ENCODE data around the gene ADAM17.

Gene ADAM17

GRCh38 chr2:9473308-9473984 is 82.2 kb downstream of the ADAM17 start:
- DNase-seq (ENCODE audit: low spot score in 2 of 2) = no peak

GRCh38 chr2:9472511-9472910 is 83.1 kb downstream of the ADAM17 start:
- no peaks in the 10 kb centered on the region for H3K9me3 Mint-ChIP-seq
- DNase-seq (ENCODE audit: low spot score in 2 of 2) (no peak), ATAC-seq (replicated peaks; ENCODE audit: extremely low read depth, poor library complexity, severe bottlenecking) (no peak)
- peaks cover 24% of the 10 kb centered on the region for H3K4me1 Mint-ChIP-seq
- H3K4me3 Mint-ChIP-seq = no peak overlapping the region
- H3K27ac Mint-ChIP-seq (ENCODE audit: low read depth) = no peak overlapping the region
- H3K36me3 Mint-ChIP-seq (ENCODE audit: insufficient read depth) = peaks cover 5% of the 10 kb centered on the region
- H3K27me3 Mint-ChIP-seq = no peaks in the 10 kb centered on the region

More at GRCh38 chr2:9473308-9473984, 82.2 kb downstream of the ADAM17 start:
- H3K4me1 Mint-ChIP-seq = peaks cover 30% of the 10 kb centered on the region
- peak; percentile 5 for ATAC-seq (replicated peaks; ENCODE audit: extremely low read depth, poor library complexity, severe bottlenecking)
- H3K27me3 Mint-ChIP-seq = no peaks in the 10 kb centered on the region
- peak overlapping the region; percentile 64 for H3K27ac Mint-ChIP-seq (ENCODE audit: low read depth)
- H3K4me3 Mint-ChIP-seq = peak overlapping the region; percentile 78
- H3K9me3 Mint-ChIP-seq = no peaks in the 10 kb centered on the region
- peaks cover 5% of the 10 kb centered on the region for H3K36me3 Mint-ChIP-seq (ENCODE audit: insufficient read depth)

GRCh38 chr2:9471206-9471605 is 84.4 kb downstream of the ADAM17 start:
- ATAC-seq (replicated peaks; ENCODE audit: extremely low read depth, poor library complexity, severe bottlenecking) = no peak
- Mint-ChIP-seq H3K4me1 (peaks cover 13% of the 10 kb centered on the region), H3K4me3 (no peak overlapping the region), H3K27ac (ENCODE audit: low read depth) (no peak overlapping the region), H3K9me3 (no peaks in the 10 kb centered on the region), H3K27me3 (no peaks in the 10 kb centered on the region), H3K36me3 (ENCODE audit: insufficient read depth) (peaks cover 2% of the 10 kb centered on the region)
- no peak for DNase-seq (ENCODE audit: low spot score in 2 of 2)

DNA sequence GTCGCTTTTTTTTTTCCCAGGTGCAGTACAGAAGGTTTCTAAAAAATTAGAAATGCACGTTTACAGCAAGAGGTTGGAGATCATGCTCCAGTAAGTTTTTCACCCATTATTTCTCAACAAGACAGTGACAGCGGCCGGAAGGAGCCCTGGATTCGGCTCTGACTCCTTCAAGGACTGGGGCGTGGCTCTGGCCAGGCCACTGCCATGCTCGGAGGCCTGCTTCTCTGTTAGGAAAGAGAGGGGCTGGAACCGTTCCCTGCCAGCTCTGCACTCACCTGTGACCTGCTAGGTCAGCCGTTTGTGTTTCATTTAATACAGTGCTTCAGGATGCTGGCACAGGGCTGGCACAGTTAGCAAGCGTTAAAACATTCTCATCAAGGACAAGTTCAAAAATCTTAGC is 87.9 kb downstream of the ADAM17 start:
- Mint-ChIP-seq H3K36me3 (ENCODE audit: insufficient read depth) (peaks cover 3% of the 10 kb centered on the region), H3K9me3 (no peaks in the 10 kb centered on the region), H3K4me1 (peaks cover 7% of the 10 kb centered on the region), H3K4me3 (no peak overlapping the region), H3K27me3 (no peaks in the 10 kb centered on the region), H3K27ac (ENCODE audit: low read depth) (no peak overlapping the region)
- no peak for DNase-seq (ENCODE audit: low spot score in 2 of 2)
- ATAC-seq (replicated peaks; ENCODE audit: extremely low read depth, poor library complexity, severe bottlenecking) = no peak

DNA sequence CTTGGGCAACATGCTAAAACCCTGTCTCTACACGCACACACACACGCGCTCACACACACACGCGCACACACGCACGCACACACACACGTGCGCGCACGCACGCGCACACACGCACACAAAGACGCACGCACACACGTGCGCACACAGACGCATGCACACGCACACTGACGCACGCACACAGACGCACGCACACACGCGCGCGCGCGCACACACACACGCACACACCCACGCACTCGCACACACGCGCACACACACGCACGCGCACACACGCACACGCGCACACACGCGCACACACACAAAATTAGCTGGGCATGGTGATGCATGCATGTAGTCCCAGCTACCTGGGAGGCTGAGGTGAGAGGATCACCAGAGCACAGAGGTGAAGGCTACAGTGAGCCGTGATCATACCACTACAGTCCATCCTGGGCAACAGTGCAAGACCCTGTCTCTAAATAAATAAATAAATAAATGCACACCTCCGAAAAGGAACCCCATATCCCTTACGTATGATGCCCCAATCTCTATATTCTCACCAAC is 89.4 kb downstream of the ADAM17 start:
- H3K27ac Mint-ChIP-seq (ENCODE audit: low read depth) = no peak overlapping the region
- H3K4me1 Mint-ChIP-seq = peaks cover 8% of the 10 kb centered on the region
- no peaks in the 10 kb centered on the region for H3K9me3 Mint-ChIP-seq
- H3K4me3 Mint-ChIP-seq = no peak overlapping the region
- DNase-seq (ENCODE audit: low spot score in 2 of 2) (no peak), ATAC-seq (replicated peaks; ENCODE audit: extremely low read depth, poor library complexity, severe bottlenecking) (no peak)
- peaks cover 8% of the 10 kb centered on the region for H3K36me3 Mint-ChIP-seq (ENCODE audit: insufficient read depth)
- no peaks in the 10 kb centered on the region for H3K27me3 Mint-ChIP-seq

- no peak for DNase-seq (ENCODE audit: low spot score in 2 of 2)
- Mint-ChIP-seq H3K9me3 (no peaks in the 10 kb centered on the region), H3K4me3 (no peak overlapping the region), H3K27me3 (no peaks in the 10 kb centered on the region), H3K27ac (ENCODE audit: low read depth) (no peak overlapping the region), H3K4me1 (peaks cover 8% of the 10 kb centered on the region), H3K36me3 (ENCODE audit: insufficient read depth) (peaks cover 10% of the 10 kb centered on the region)
- no peak for ATAC-seq (replicated peaks; ENCODE audit: extremely low read depth, poor library complexity, severe bottlenecking)
Observed at GRCh38 chr2:9465170-9465569, 90.5 kb downstream of the ADAM17 start.

DNA sequence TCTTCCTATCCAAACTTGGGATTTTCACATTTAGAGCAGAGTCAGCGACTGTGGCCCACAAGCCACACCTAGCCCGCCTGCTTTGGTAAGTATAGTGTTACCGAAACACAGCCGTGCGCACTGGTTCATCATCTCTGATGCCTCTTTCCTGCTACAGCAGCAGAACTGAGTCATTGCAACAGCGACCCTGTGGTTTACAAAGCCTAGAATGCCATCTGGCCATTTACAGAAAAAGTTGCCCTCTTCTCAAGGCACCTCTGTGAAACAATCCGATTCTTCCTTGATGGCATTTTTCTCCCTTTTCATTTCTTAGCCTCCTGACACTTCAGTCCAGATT is 92.0 kb downstream of the ADAM17 start:
- peak; percentile 82 for ATAC-seq (replicated peaks; ENCODE audit: extremely low read depth, poor library complexity, severe bottlenecking)
- no peaks in the 10 kb centered on the region for H3K27me3 Mint-ChIP-seq
- H3K9me3 Mint-ChIP-seq = no peaks in the 10 kb centered on the region
- no peak overlapping the region for H3K27ac Mint-ChIP-seq (ENCODE audit: low read depth)
- no peak overlapping the region for H3K4me3 Mint-ChIP-seq
- peaks cover 12% of the 10 kb centered on the region for H3K36me3 Mint-ChIP-seq (ENCODE audit: insufficient read depth)
- no peak for DNase-seq (ENCODE audit: low spot score in 2 of 2)
- H3K4me1 Mint-ChIP-seq = peaks cover 8% of the 10 kb centered on the region

DNA sequence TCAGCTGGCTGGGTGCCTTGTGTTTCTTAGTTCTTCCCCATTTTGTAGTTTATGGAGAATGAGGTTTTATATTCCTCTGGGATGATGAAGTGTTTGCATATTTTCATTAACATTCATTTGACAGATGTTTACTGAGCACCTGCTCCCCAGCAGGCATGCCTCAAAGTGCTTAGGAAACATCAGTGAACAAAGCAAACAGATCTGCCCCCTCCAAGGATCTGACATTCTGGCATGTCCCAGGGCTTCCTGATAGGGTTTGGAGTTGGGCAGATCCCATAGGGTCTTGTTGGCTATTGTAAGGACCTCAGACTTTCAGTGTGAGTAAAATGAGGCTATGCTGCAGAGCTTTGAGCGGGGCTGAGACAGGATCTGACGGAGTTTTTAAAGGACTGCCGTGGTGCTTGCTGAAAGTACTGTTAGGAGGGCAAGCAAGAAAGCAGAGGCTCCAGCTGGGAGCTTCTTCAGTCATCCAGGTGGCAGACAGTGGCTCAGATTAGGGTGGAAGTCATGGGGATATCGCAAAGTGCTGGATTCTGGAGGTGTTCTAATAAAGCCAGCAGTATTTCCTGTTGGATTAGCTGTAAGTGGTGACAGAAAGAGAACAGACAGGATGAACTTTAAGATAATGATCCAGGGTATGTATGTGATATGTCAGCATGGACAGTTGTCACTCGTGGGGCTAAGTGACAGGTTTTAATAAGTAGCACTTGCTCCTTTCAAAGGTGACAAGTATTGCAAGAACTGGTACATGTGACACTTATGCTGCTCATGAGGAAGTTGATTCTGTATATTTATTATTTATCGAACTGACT is 92.5 kb downstream of the ADAM17 start:
- no peaks in the 10 kb centered on the region for H3K27me3 Mint-ChIP-seq
- ATAC-seq (replicated peaks; ENCODE audit: extremely low read depth, poor library complexity, severe bottlenecking) = peak; percentile 66
- H3K4me3 Mint-ChIP-seq = no peak overlapping the region
- H3K9me3 Mint-ChIP-seq = no peaks in the 10 kb centered on the region
- H3K4me1 Mint-ChIP-seq = peaks cover 8% of the 10 kb centered on the region
- no peak for DNase-seq (ENCODE audit: low spot score in 2 of 2)
- H3K27ac Mint-ChIP-seq (ENCODE audit: low read depth) = no peak overlapping the region
- peaks cover 14% of the 10 kb centered on the region for H3K36me3 Mint-ChIP-seq (ENCODE audit: insufficient read depth)

GRCh38 chr2:9462313-9462712 is 93.3 kb downstream of the ADAM17 start:
- peaks cover 14% of the 10 kb centered on the region for H3K36me3 Mint-ChIP-seq (ENCODE audit: insufficient read depth)
- ATAC-seq (replicated peaks; ENCODE audit: extremely low read depth, poor library complexity, severe bottlenecking) = no peak
- no peaks in the 10 kb centered on the region for H3K9me3 Mint-ChIP-seq
- H3K4me1 Mint-ChIP-seq = peaks cover 8% of the 10 kb centered on the region
- DNase-seq (ENCODE audit: low spot score in 2 of 2) = no peak
- no peaks in the 10 kb centered on the region for H3K27me3 Mint-ChIP-seq
- H3K4me3 Mint-ChIP-seq = no peak overlapping the region
- H3K27ac Mint-ChIP-seq (ENCODE audit: low read depth) = no peak overlapping the region

- Mint-ChIP-seq H3K4me3 (no peak overlapping the region), H3K27me3 (no peaks in the 10 kb centered on the region), H3K9me3 (no peaks in the 10 kb centered on the region), H3K36me3 (ENCODE audit: insufficient read depth) (peaks cover 20% of the 10 kb centered on the region), H3K27ac (ENCODE audit: low read depth) (no peak overlapping the region), H3K4me1 (peaks cover 8% of the 10 kb centered on the region)
- ATAC-seq (replicated peaks; ENCODE audit: extremely low read depth, poor library complexity, severe bottlenecking) (no peak), DNase-seq (ENCODE audit: low spot score in 2 of 2) (no peak)
Observed at GRCh38 chr2:9461079-9461478, 94.6 kb downstream of the ADAM17 start.

DNA sequence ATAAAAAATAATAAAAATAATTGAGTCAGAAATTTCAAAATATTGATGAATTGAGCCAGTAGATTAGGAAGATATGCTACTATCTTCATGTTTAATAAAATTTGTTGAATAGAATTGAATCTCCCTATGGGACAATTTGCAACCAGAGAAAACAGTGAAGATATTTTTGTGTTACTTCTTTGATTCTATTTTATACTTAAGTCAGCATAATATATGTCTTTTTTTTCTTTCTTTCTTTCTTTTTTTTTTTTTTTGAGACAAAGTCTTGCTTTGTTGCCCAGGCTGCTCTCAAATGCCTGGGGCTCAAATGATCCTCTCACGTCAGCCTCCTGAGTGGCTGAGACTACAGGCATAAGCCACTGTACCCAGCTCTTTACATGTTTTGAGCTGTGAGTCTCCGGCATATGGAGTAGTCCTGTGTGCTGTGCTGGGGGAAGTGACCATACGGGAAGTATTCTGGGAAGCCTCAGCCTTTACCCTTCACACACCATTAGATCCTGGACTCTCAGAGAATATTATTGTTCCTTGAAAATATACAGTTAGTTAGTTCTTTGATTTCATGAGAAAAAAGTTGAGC is 95.1 kb downstream of the ADAM17 start:
- peaks cover 24% of the 10 kb centered on the region for H3K36me3 Mint-ChIP-seq (ENCODE audit: insufficient read depth)

DNA sequence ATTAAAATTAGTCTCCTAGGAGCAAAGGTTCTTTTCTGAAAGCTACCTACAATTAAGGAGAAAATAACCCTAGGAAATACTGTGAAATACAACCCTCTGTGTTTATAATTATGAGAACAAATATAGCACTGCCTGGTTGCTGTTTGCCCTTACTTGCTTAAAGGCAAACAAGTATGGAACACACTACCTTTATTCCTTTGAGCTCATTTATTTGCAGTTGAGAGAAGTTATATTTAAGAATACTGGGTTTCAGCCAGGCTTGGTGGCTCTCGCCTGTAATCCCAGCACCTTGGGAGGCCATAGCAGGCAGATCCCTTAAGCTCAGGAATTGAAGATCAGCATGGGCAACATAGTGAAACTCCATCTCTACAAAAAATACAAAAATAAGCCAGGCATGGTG is 104.4 kb downstream of the ADAM17 start:
- no peak for ATAC-seq (replicated peaks; ENCODE audit: extremely low read depth, poor library complexity, severe bottlenecking)
- H3K27me3 Mint-ChIP-seq = no peaks in the 10 kb centered on the region
- DNase-seq (ENCODE audit: low spot score in 2 of 2) = no peak
- H3K4me3 Mint-ChIP-seq = no peak overlapping the region
- H3K9me3 Mint-ChIP-seq = no peaks in the 10 kb centered on the region
- no peaks in the 10 kb centered on the region for H3K4me1 Mint-ChIP-seq
- H3K36me3 Mint-ChIP-seq (ENCODE audit: insufficient read depth) = peaks cover 48% of the 10 kb centered on the region
- no peak overlapping the region for H3K27ac Mint-ChIP-seq (ENCODE audit: low read depth)

More for the DNA sequence above, 95.1 kb downstream of the ADAM17 start:
- H3K4me3 Mint-ChIP-seq = no peak overlapping the region
- ATAC-seq (replicated peaks; ENCODE audit: extremely low read depth, poor library complexity, severe bottlenecking) (no peak), DNase-seq (ENCODE audit: low spot score in 2 of 2) (no peak)
- H3K27me3 Mint-ChIP-seq = no peaks in the 10 kb centered on the region
- no peak overlapping the region for H3K27ac Mint-ChIP-seq (ENCODE audit: low read depth)
- H3K9me3 Mint-ChIP-seq = no peaks in the 10 kb centered on the region
- peaks cover 8% of the 10 kb centered on the region for H3K4me1 Mint-ChIP-seq

DNA sequence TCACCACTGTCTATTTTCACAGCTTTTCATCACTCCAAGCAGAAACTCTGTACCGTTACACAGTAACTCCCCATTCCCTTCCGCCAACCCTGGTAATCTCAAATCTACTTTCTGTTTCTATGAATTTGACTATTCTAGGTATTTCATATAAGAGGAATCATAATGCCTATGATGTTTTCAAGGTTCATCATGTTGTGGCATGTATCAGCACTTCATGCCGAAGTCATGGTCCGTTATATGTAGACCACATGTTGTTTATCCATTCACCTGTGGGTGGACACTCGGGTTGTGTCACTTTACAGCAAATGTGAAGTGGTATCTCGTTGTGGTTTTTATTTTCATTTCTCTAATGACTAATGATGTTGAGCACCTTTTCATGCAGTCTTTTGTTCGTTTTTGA is 110.5 kb downstream of the ADAM17 start:
- Mint-ChIP-seq H3K27me3 (no peaks in the 10 kb centered on the region), H3K4me3 (peak overlapping the region; percentile 46), H3K4me1 (peaks cover 14% of the 10 kb centered on the region), H3K36me3 (ENCODE audit: insufficient read depth) (peaks cover 48% of the 10 kb centered on the region), H3K27ac (ENCODE audit: low read depth) (no peak overlapping the region), H3K9me3 (no peaks in the 10 kb centered on the region)
- ATAC-seq (replicated peaks; ENCODE audit: extremely low read depth, poor library complexity, severe bottlenecking) (no peak), DNase-seq (ENCODE audit: low spot score in 2 of 2) (no peak)

All from central memory CD8-positive, alpha-beta T cell (primary cell).